Dermis microvascular lymphatic vessel endothelial cell (primary cell): ENCODE data around the gene EML3. TPM values are rescaled to one million over a fixed set of nuclear protein-coding genes. Genes with fewer than 3 reads are reported as not detected.
A peak's percentile ranks its signal among the peaks of the same experiment; 100 is the strongest.
"Not testable (repeated sequence)": the region's sequence is repeated elsewhere in the genome, so short reads cannot be mapped to it uniquely, and the experiment has no call there.

Source experiments
- DNase-seq, 2 donors: peaks; one replicate each; pipeline versions ENCODE4 v3.0.0 to v3.0.0-alpha.2; 2010; ENCODE audit warnings: low read depth in 2 of 2
- total RNA-seq: library from RNA; depleted of rRNA; stranded (reverse); fragments of >200 nt; gene quantifications from 2 replicates; pipeline ENCODE4 v1.2.1, GENCODE V29; 2014

EML3 gene
- total RNA-seq, 1 donor from 2014 or later: 23.7 TPM

DNA sequence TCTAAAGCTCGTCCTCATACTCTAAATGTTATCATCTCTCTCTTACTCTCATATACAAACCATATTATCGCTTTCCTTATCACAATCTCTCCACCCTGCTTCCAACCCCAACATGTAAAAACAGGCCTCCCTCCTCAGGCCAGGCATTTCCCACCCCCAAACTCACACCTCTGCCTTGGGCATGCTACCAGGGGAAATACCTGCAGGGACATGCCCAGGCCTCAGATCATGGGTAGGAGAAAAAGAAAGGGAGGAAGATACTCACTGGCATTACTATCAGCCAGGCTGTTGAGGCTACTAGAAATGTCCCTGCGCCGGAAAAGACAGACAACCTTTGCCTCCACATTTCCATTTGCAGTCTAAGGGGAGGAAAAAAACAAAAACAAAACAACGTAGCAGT lies 12.7 kb downstream of the EML3 start:
- DNase-seq: no peak

- DNase-seq: peak; percentile 90 to 98
Observed at GRCh38 chr11:62599069-62599696, 13.4 kb downstream of the EML3 start.

GRCh38 chr11:62595124-62595523 lies 17.5 kb downstream of the EML3 start:
- no peak for DNase-seq

GRCh38 chr11:62593434-62594044 lies 19.0 kb downstream of the EML3 start:
- peak in 1 of 2 donors; percentile 79 for DNase-seq

DNA sequence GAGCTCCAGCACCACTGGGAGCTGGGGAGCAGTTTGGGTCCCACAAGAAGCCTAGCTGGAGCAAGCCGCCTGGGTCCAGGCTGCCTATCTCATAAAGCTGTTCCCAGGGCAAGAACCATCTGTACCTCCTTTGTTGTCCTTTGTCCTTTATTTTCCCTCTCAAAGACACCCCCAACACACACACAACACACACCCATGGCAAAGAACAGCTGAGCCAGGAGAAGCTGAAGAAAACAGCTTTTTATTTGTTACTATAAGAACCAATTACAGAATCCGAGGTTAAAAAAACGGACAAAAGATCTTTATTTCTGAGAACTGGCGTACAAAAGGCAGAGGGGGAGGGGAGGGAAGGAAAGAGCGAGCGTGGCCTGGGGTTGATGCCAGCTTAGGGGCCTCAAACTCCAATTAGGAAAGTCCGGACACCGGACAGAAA lies 19.6 kb downstream of the EML3 start:
- no peak for DNase-seq

DNA sequence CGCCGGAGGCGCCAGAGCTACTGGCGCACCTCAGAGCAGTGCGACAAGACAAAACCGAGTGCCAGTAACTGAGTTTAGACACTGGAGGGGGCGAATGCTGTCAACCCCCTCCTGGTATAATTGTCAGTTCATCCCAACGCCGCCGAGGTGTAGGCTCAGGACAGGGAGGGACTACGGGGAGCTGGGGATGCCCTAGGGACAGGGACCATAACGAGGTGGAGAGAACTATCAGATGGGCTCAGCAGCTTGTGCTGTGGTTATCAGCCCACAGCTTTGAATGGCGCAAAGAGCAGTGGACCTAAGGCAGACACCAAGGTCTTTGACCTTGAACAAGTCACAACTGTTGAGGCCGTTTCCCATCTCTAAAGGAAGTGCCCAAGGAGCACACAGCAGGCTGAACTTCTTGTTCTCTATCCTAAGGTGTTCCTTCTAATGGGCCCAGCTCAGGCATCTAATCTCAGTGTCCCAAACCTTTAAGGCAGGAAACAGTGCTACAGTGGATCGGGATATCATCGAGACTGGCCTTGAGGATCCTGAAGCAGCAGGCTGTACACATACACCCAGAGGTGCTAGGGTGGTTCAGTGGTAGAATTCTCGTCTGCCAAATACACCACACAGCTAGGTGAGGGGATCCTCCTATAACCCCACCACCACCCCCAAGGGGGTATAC lies 20.3 kb downstream of the EML3 start:
- DNase-seq: no peak

- peak; percentile 99 to 100 for DNase-seq
Observed at GRCh38 chr11:62591448-62592145, 21.0 kb downstream of the EML3 start, which contains the start of gene TUT1. Gene TUT1 (minus strand): TSS chr11:62591523. CDS start chr11:62591485, 38 bp downstream.

- DNase-seq: peak in 1 of 2 donors; percentile 48
Observed at GRCh38 chr11:62588966-62589637, 23.5 kb downstream of the EML3 start.

DNA sequence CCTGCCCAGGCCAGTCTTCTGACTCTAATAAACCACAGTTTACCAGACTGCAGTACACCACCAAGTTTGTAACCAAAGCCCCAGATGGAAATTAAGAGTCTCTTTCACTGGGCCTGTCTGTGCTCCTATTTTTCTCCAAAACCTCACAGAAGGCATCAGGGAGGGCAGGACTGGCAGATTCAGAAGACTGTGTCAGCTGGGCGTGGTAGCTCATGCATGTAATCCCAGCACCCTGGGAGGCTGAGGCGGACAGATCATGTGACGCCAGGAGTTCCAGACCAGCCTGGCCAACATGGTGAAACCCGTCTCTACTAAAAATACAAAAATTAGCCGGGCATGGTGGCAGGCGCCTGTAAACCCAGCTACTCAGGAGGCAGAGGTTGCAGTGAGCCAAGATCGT lies 27.2 kb downstream of the EML3 start:
- not testable (repeated sequence) for DNase-seq

- DNase-seq: not testable (repeated sequence)
Observed at GRCh38 chr11:62581735-62582134, 30.8 kb downstream of the EML3 start.

- DNase-seq: no peak
Observed at GRCh38 chr11:62580959-62581715, 31.4 kb downstream of the EML3 start.

- DNase-seq: no peak
Observed at GRCh38 chr11:62579252-62579651, 33.3 kb downstream of the EML3 start.

GRCh38 chr11:62578541-62578940 lies 34.0 kb downstream of the EML3 start:
- DNase-seq: no peak

- peak in 1 of 2 donors; percentile 92 for DNase-seq
Observed at GRCh38 chr11:62577046-62577714, 35.4 kb downstream of the EML3 start.

- no peak for DNase-seq
Observed at GRCh38 chr11:62575837-62576236, 36.7 kb downstream of the EML3 start.

DNA sequence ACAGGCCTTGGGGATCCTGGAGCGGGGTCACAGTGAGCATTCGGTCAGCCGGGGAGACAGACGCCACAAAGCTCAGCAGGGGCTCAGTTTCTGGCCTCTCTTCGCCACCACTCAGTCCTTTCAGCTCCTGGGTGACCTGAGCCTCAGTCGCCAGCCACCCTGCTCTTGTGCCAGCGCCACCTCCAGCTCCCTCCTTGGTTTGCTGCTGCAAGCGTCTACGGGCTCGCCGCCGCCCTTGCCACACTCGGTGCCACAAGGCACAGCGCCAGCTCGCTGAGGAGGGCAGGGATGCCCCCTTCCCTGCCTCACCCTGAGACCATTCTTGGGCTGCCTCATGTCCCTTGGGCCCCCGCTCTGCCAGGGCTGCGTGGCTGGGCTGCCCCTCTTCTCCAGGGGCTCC lies 37.4 kb downstream of the EML3 start:
- no peak for DNase-seq

GRCh38 chr11:62574363-62575071 lies 38.1 kb downstream of the EML3 start:
- DNase-seq: peak in 1 of 2 donors; percentile 60

DNA sequence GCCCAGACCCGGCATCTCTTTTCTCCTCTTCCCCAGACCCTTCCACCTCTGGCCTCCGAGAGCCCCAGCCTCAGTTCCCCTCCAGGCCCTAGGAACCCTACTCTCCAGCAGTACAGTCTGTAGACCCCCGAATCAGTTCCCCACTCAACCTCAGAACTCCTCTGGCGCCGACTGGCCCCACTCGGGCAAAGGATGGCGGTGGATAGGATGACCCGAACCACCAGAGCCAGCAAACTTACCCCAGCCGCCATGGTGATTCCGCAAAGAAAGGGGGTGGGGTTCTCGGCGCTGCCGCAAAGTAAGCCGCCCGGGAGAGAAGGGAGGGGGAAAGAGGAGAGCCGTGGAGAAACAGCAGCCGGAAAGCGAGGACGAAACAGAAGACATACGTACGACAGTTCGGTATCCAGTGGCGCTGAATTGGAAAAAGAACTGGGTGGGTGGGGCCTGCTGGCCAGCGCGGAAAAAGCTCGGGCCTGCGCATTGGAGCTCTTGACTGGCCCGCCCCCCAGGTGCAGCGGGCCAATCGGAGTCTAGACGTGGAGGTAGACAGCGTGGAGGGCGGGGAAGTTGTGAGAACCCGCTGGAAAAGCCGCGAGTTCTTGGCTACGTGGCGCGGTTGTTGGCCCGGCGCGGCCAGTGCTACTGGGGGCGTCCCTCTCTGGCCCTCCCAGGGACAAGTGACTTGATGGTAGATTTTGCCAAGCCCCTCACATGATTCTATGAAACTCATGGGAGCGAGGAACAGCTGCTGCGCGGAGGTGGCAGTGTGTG lies 38.8 kb downstream of the EML3 start, which contains the start of gene EEF1G:
TSS of gene EEF1G (minus strand) at position 300 of the 771 bp plus-strand sequence. CDS start at position 251, 49 bp downstream.
- peak; percentile 100 for DNase-seq
